Kidney (tissue), 14 donors: ENCODE data around the gene CCDC57. TPM values are rescaled to one million over a fixed set of nuclear protein-coding genes. Genes with fewer than 3 reads are reported as not detected.

Experiments used
- DNase-seq, 5 donors: peaks; one replicate each; pipeline ENCODE4 v3.0.0-alpha.2; 2013 to 2020
- FAIRE-seq: peaks from 2 replicates; lab custom pipeline; 2012; peaks lifted over from hg19 to GRCh38; lab: Jason Lieb, UNC
- H3K27ac ChIP-seq, 2 donors: one replicate each; pipeline ENCODE4 v1.7.0; 2013; ENCODE audit warnings: low read depth in 2 of 2, low read length in 2 of 2, inconsistent platforms in 1 of 2
- H3K27me3 ChIP-seq: one replicate; pipeline ENCODE4 v1.7.1; 2013; ENCODE audit warnings: low read length, inconsistent platforms; ENCODE audit not compliant: control insufficient read depth, insufficient read depth
- H3K36me3 ChIP-seq, 3 donors: one replicate each; pipeline versions ENCODE4 v1.7.0 to v1.7.1; 2013; ENCODE audit warnings: low read length in 3 of 3, control low read depth in 1 of 3, inconsistent platforms in 1 of 3; ENCODE audit not compliant: insufficient read depth in 3 of 3, control insufficient read depth in 2 of 3
- H3K4me1 ChIP-seq, 3 donors: one replicate each; pipeline versions ENCODE4 v1.7.0 to v1.7.1; 2013; ENCODE audit warnings: low read length in 3 of 3, inconsistent platforms in 1 of 3, low read depth in 1 of 3; ENCODE audit not compliant: control insufficient read depth in 2 of 3, insufficient read depth in 2 of 3
- H3K4me3 ChIP-seq, 3 donors: one replicate each; pipeline versions ENCODE4 v1.7.0 to v1.8.1; 2013; ENCODE audit warnings: low read length in 3 of 3, control low read depth in 1 of 3, inconsistent platforms in 1 of 3
- H3K9ac ChIP-seq, 3 donors: one replicate each; pipeline versions ENCODE4 v1.7.0 to v1.7.1; 2013; ENCODE audit warnings: low read length in 3 of 3, control low read depth in 1 of 3, inconsistent platforms in 1 of 3
- H3K9me3 ChIP-seq, 3 donors: one replicate each; pipeline versions ENCODE4 v1.7.0 to v1.7.1; 2013; ENCODE audit warnings: low read length in 3 of 3, control low read depth in 1 of 3, inconsistent platforms in 1 of 3; ENCODE audit not compliant: control insufficient read depth in 2 of 3, insufficient read depth in 1 of 3
- intact Hi-C: fragments of 100-400 bp; cut with DNase I; formaldehyde crosslinking; loops from one replicate; pipeline ENCODE4 v1.11.1; 2022
- polyA plus RNA-seq: library from polyadenylated mRNA; stranded (reverse); fragments of 350-450 nt; fragmentation: Illumina TruSeq; extraction: RNeasy Lipid Tissue Mini Kit (QIAGEN cat#74804); gene quantifications from one replicate; pipeline ENCODE4 v1.2.3, GENCODE V29; 2014; ENCODE audit warnings: low read depth, low replicate concordance; ENCODE audit not compliant: insufficient read depth
- total RNA-seq: library from RNA; stranded (reverse); fragmentation: NEBNext Ultra II Directional; extraction: Animal tissue kit (Norgen Biotek cat#: 25700); gene quantifications from one replicate; pipeline ENCODE4 v1.2.1, GENCODE V29; 2021
- TF ChIP-seq, protein P1 (sequence below): IDR thresholded peaks from 3 replicates; pipeline ENCODE4 v1.5.1; 2012; ENCODE audit warnings: mild to moderate bottlenecking, moderate library complexity, borderline replicate concordance; ENCODE audit not compliant: insufficient read depth; ENCODE audit errors: extremely low read depth
- donor health status: control.
- donor health status: control.
- donor health status: control.
- donor health status: control.
- donor health status: control.
- donor health status: DM: yes; HTN: yes; CAD: no.
- donor health status: Normal renal cell carcinoma (clear cell type).

Gene CCDC57
- total and polyA plus RNA-seq, 2 donors from 2014 or later = 46.7 to 79.4 TPM

GRCh38 chr17:82060614-82061013 lies 152.0 kb downstream of the CCDC57 start:
- TF ChIP-seq, protein P1, sequence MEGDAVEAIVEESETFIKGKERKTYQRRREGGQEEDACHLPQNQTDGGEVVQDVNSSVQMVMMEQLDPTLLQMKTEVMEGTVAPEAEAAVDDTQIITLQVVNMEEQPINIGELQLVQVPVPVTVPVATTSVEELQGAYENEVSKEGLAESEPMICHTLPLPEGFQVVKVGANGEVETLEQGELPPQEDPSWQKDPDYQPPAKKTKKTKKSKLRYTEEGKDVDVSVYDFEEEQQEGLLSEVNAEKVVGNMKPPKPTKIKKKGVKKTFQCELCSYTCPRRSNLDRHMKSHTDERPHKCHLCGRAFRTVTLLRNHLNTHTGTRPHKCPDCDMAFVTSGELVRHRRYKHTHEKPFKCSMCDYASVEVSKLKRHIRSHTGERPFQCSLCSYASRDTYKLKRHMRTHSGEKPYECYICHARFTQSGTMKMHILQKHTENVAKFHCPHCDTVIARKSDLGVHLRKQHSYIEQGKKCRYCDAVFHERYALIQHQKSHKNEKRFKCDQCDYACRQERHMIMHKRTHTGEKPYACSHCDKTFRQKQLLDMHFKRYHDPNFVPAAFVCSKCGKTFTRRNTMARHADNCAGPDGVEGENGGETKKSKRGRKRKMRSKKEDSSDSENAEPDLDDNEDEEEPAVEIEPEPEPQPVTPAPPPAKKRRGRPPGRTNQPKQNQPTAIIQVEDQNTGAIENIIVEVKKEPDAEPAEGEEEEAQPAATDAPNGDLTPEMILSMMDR = no peak
- no peak overlapping the region for H3K4me3 ChIP-seq
- no peaks in the 10 kb centered on the region for H3K27me3 ChIP-seq
- no peak overlapping the region for H3K27ac ChIP-seq
- peaks cover 0 to 21% (median 5%) of the 10 kb centered on the region in 3 donors for H3K36me3 ChIP-seq
- FAIRE-seq (no peak), DNase-seq (peak in 1 of 5 donors; percentile 68)
- H3K4me1 ChIP-seq = peaks cover 0 to 23% (median 9%) of the 10 kb centered on the region in 3 donors
- H3K9me3 ChIP-seq = no peaks in the 10 kb centered on the region
- H3K9ac ChIP-seq = no peak overlapping the region
- intact Hi-C loops = no loop called here

GRCh38 chr17:82060001-82060380 lies 152.7 kb downstream of the CCDC57 start:
- H3K27me3 ChIP-seq = no peaks in the 10 kb centered on the region
- TF ChIP-seq, protein P1 = no peak
- peaks cover 0 to 21% (median 9%) of the 10 kb centered on the region in 3 donors for H3K4me1 ChIP-seq
- H3K27ac ChIP-seq = no peak overlapping the region
- DNase-seq (peak in 1 of 5 donors; percentile 62), FAIRE-seq (no peak)
- H3K9me3 ChIP-seq = no peaks in the 10 kb centered on the region
- H3K9ac ChIP-seq = no peak overlapping the region
- H3K36me3 ChIP-seq = peaks cover 0 to 25% (median 5%) of the 10 kb centered on the region in 3 donors
- no peak overlapping the region for H3K4me3 ChIP-seq
- intact Hi-C loops = no loop called here

GRCh38 chr17:82059272-82060000 lies 153.2 kb downstream of the CCDC57 start:
- intact Hi-C loops = no loop called here

More at GRCh38 chr17:82059272-82060000, 153.2 kb downstream of the CCDC57 start:
- peaks cover 0 to 27% (median 5%) of the 10 kb centered on the region in 3 donors for H3K36me3 ChIP-seq
- no peak overlapping the region for H3K27ac ChIP-seq
- no peaks in the 10 kb centered on the region for H3K27me3 ChIP-seq
- no peak overlapping the region for H3K9ac ChIP-seq
- FAIRE-seq (no peak), DNase-seq (peak in 1 of 5 donors; percentile 63)
- no peak overlapping the region for H3K4me3 ChIP-seq
- H3K9me3 ChIP-seq = no peaks in the 10 kb centered on the region
- TF ChIP-seq, protein P1 = no peak
- peaks cover 0 to 16% (median 4%) of the 10 kb centered on the region in 3 donors for H3K4me1 ChIP-seq
